ENCODE data around the gene ZBTB20. TPM values are rescaled to one million over a fixed set of nuclear protein-coding genes. Genes with fewer than 3 reads are reported as not detected.

The ZBTB20 gene
- total RNA-seq, 6 experiments from 2014 or later, result 8.0 to 14.1 (median 10.4) TPM

GRCh38 chr3:114962189-114962588 is 184.9 kb downstream of the ZBTB20 start:
- H3K27ac Mint-ChIP-seq, result no peak overlapping the region
- peaks cover 1% of the 10 kb centered on the region; the same call in 1 of the 2 replicates for H3K27me3 Mint-ChIP-seq (ENCODE audit: insufficient read depth)
- no peaks in the 10 kb centered on the region for H3K4me1 Mint-ChIP-seq (ENCODE audit: low read depth)
- H3K36me3 Mint-ChIP-seq (ENCODE audit: low read depth), result no peaks in the 10 kb centered on the region
- no peak overlapping the region for H3K4me3 Mint-ChIP-seq
- no peaks in the 10 kb centered on the region for H3K9me3 Mint-ChIP-seq
- TF ChIP-seq CTCF (IDR thresholded peaks at IDR 0.05), result no peak
- no peak for DNase-seq

- no peak overlapping the region for H3K27ac Mint-ChIP-seq
- no peaks in the 10 kb centered on the region for H3K9me3 Mint-ChIP-seq
- DNase-seq, result no peak
- no peaks in the 10 kb centered on the region for H3K36me3 Mint-ChIP-seq (ENCODE audit: low read depth)
- no peak overlapping the region for H3K4me3 Mint-ChIP-seq
- H3K27me3 Mint-ChIP-seq (ENCODE audit: insufficient read depth), result peaks cover 1% of the 10 kb centered on the region; the same call in 1 of the 2 replicates
- no peaks in the 10 kb centered on the region for H3K4me1 Mint-ChIP-seq (ENCODE audit: low read depth)
- TF ChIP-seq CTCF (IDR thresholded peaks at IDR 0.05), result no peak
Observed at GRCh38 chr3:114958930-114959329, 188.2 kb downstream of the ZBTB20 start.

DNA sequence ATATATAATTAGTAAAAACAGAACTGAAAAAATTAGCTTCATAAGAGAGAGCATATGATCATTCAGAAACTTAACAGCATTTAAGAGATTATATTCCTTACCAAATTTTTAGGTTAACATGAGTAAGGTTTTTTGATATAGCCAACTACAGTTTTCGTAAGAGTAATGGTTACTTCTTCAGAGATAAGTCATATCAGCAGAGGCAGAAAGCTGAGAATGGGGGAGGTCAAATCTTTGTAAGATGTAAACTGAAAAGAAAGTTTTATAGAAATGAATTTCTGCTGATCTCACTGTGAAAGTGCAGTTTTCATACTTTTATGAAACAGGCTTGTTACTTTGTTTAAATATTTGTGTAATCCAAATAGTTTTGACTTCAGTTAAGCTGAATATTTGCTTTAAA is 193.3 kb downstream of the ZBTB20 start:
- TF ChIP-seq CTCF (IDR thresholded peaks at IDR 0.05), result no peak
- H3K9me3 Mint-ChIP-seq, result peaks cover 16% of the 10 kb centered on the region
- peaks cover 1% of the 10 kb centered on the region; the same call in 1 of the 2 replicates for H3K27me3 Mint-ChIP-seq (ENCODE audit: insufficient read depth)
- H3K27ac Mint-ChIP-seq, result no peak overlapping the region
- peaks cover 9% of the 10 kb centered on the region; the same call in 1 of the 2 replicates for H3K36me3 Mint-ChIP-seq (ENCODE audit: low read depth)
- no peak for DNase-seq
- H3K4me1 Mint-ChIP-seq (ENCODE audit: low read depth), result no peaks in the 10 kb centered on the region
- no peak overlapping the region for H3K4me3 Mint-ChIP-seq

- no peaks in the 10 kb centered on the region for H3K27me3 Mint-ChIP-seq (ENCODE audit: insufficient read depth)
- no peak for DNase-seq
- no peak for TF ChIP-seq CTCF (IDR thresholded peaks at IDR 0.05)
- peaks cover 16% of the 10 kb centered on the region for H3K9me3 Mint-ChIP-seq
- H3K36me3 Mint-ChIP-seq (ENCODE audit: low read depth), result peaks cover 9% of the 10 kb centered on the region; the same call in 1 of the 2 replicates
- no peak overlapping the region for H3K4me3 Mint-ChIP-seq
- H3K4me1 Mint-ChIP-seq (ENCODE audit: low read depth), result no peaks in the 10 kb centered on the region
- no peak overlapping the region for H3K27ac Mint-ChIP-seq
Observed at GRCh38 chr3:114953215-114953799, 193.8 kb downstream of the ZBTB20 start.

- Mint-ChIP-seq H3K9me3 (no peaks in the 10 kb centered on the region), H3K4me1 (ENCODE audit: low read depth) (no peaks in the 10 kb centered on the region), H3K27ac (no peak overlapping the region), H3K27me3 (ENCODE audit: insufficient read depth) (no peaks in the 10 kb centered on the region; the same call in 1 of the 2 replicates), H3K4me3 (no peak overlapping the region), H3K36me3 (ENCODE audit: low read depth) (no peaks in the 10 kb centered on the region)
- DNase-seq, result no peak
- TF ChIP-seq CTCF (IDR thresholded peaks at IDR 0.05), result no peak
Observed at GRCh38 chr3:114942773-114943172, 204.3 kb downstream of the ZBTB20 start.

Data from HFFc6 (cell line).